ENCODE measurements around the gene LEMD2.

Gene LEMD2

DNA sequence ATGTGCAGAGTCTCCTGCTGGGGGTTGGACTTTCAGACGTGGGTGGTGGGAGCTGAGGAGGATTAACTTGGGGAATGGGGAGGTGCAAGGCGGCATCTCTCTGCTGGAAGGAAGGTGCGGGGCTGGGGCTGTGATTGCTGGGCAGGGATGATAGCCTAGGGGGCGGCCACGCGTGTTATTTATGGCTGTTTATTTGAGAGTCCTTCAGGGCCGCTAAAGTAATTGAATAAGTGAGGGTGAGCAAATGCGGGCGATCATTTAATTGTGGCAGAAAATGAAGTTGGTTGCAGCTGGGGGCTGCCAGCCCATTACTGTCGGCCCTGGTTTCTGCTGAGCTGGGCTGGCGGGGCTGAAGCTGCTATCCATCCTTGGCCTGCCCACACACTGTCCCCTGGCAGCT, 34.7 kb downstream of the LEMD2 start:
- DNase-seq, result no peak

DNA sequence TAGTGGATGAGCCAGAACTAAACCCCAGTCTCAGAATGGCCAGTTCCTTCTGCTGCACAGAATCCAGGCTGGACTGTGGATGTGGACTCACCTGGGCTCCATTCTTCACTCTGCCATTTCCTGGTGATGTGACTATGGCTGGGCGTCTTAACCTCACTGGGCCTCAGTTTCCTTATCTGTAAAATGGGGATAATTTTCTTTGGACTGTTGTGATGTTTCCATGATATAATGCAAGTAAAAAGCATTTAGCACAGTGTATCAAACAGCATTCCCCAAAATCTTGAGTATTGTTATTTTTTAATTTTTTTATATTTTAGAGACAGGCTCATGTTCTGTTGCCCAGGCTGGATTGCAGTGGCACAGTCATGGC, 36.3 kb downstream of the LEMD2 start:
- no peak for DNase-seq

DNA sequence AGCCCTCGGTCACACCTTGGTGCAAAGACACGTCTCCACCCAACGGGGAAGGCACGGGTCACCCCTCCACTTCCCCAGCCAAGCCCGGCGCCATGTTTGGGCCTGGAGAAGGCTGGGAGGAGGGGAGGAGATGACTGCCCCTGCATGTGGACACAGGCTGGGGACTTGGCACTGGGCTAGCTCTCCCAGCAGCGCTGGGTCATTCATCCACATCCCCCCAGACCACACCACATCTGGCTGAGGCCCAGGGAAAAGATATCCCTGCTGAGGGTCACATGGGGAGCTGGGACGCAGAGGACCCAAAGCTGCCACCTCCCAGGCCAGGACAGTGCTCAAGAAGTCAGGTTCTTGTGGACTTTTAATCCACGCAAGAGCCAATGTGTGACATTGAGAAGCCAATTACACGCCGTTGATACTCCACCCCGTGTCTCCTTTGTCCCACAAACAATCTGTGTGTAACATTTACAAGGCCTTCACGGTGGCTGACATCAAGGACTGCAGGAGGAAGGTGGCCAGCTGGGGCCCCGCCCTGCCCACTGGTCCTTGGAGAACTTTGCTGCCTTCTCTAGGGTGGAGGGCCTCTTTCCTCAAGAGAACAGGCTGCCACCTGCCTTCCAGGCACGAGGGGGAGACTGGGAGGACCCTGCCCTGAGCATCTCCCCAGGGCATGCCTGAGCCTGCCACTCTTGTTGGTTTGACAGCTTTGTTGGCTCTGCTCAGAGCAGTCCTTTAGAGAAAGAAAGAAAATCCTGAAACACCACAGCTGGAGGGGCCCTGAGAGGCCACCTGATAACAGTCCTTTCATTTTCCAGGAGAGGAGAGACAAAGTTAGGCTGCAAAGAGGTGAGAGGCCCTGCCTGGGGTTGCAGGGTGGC, 36.9 kb downstream of the LEMD2 start:
- DNase-seq, result no peak

GRCh38 chr6:33750244-33750991, 38.5 kb downstream of the LEMD2 start:
- no peak for DNase-seq

GRCh38 chr6:33749401-33749800, 39.5 kb downstream of the LEMD2 start:
- DNase-seq, result no peak

DNA sequence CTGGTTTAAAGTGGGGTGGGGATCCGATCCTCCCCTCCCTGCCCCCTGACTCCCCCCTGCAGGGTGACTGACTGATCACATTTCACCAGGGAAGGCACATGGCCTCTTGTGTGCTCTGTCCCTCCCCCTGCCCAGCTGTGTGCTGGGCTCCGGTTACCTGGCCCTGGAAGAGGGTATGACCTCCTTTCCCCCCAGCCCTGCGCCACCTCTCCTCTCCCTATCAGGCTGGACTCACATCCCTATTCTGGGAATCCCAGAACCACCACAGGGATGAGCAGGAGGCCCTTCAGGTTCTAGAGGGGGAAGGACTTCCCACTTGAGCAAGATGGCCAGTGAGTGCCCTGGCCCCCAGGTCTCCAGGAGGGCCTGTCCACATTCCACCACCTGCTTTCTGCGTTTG, 40.1 kb downstream of the LEMD2 start:
- DNase-seq, result no peak

DNA sequence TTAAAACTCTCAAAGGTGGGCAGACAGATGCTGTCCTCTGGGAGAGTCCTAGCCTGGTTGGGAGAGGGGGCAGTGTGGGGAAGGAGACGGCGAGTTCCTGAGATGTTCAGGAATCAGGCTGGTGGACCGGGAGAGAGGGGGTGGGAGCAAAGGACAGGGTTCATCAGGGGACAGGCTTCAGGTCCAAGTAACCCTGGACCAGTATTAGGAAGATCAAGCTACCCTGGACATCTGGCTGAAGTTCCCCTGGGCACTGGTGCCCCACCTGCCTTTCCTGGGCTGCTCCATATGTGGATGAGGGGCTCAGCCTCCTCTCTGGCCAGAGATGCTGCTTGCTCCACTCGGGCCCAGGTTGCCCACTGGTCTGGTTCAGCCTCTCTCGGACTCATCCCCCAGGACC, 41.1 kb downstream of the LEMD2 start:
- DNase-seq, result no peak

- DNase-seq, result no peak
Observed at GRCh38 chr6:33746651-33747100, 42.3 kb downstream of the LEMD2 start, which contains the start of gene IP6K3. TSS of gene IP6K3 (minus strand) at chr6:33746905. CDS start at chr6:33735476, 11,429 bp downstream.

- DNase-seq, result no peak
Observed at GRCh38 chr6:33746036-33746600, 42.8 kb downstream of the LEMD2 start.

- DNase-seq, result no peak
Observed at GRCh38 chr6:33745548-33745947, 43.4 kb downstream of the LEMD2 start.

GRCh38 chr6:33744895-33745546, 43.9 kb downstream of the LEMD2 start:
- DNase-seq, result no peak

GRCh38 chr6:33744001-33744848, 44.7 kb downstream of the LEMD2 start:
- peak; percentile 62 to 70 for DNase-seq

GRCh38 chr6:33742837-33743236, 46.1 kb downstream of the LEMD2 start:
- DNase-seq, result no peak

DNA sequence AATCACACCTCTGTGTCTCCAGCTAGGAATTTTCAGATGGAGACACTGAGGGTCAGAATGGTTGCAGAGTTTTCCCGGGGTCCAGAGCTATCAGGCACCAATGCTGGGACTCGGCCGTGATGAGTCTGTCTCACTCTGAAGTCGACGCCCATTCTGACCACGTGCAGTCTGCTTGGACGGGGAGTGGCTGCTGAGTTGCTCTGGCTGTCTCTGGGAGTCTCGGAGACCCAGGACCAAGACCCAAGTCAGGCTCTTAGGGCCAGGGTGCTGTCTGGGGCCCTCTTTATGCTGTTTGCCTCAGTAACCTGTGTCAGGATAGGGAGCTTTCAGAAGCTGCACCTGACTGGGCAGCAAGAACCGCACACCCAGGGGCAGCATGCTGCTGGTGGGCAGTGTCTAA, 46.8 kb downstream of the LEMD2 start:
- no peak for DNase-seq

GRCh38 chr6:33740794-33741193, 48.1 kb downstream of the LEMD2 start:
- DNase-seq, result no peak

GRCh38 chr6:33740204-33740608, 48.7 kb downstream of the LEMD2 start:
- no peak for DNase-seq

- DNase-seq, result no peak
Observed at GRCh38 chr6:33739571-33739970, 49.4 kb downstream of the LEMD2 start.

GRCh38 chr6:33738879-33739278, 50.1 kb downstream of the LEMD2 start:
- no peak for DNase-seq

DNA sequence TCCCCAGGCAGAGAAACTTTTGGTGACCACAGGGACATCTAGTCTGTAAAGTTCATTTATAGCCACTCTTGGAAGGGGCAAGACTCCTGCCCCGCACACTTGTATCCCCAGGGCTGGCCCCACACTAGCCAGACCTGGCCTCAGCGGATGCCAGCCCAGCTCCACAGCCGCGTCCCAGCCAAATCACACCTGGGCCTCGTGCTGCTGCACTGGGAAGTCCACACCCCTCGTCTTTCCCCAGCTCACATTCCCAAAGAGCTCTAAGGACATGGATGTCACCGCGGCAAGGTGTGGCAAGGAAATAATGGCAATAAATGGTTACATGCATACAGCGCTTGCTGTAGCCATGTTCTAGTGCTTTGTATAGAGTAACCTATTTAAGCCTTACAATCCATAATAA, 50.8 kb downstream of the LEMD2 start:
- no peak for DNase-seq

- DNase-seq, result no peak
Observed at GRCh38 chr6:33737267-33738026, 51.5 kb downstream of the LEMD2 start.

GRCh38 chr6:33735216-33735615, 53.7 kb downstream of the LEMD2 start:
- DNase-seq, result no peak

GRCh38 chr6:33733709-33734007, 55.3 kb downstream of the LEMD2 start:
- no peak for DNase-seq

Measured in stimulated activated CD4-positive, alpha-beta T cell treated with anti-CD3 and anti-CD28 coated beads, Interleukin-2, amount 100 ng/mL, for 48 hours (primary cell).